HEK293 (cell line): Measurements from ENCODE around the gene ODAD4.

Source experiments
- AEBP2 ChIP-seq: fragments of 450-650 bp; formaldehyde crosslinking; IDR thresholded peaks from 2 replicates; pipeline ENCODE4 v1.5.1; 2016; ENCODE audit warnings: missing biosample characterization, missing genetic modification characterization, borderline replicate concordance
- REST ChIP-seq: fragments of 450-650 bp; formaldehyde crosslinking; IDR thresholded peaks from 2 replicates; pipeline ENCODE4 v1.5.1; 2016; ENCODE audit warnings: missing biosample characterization, missing genetic modification characterization
- ZNF610 ChIP-seq: fragments of 450-650 bp; formaldehyde crosslinking; IDR thresholded peaks from 2 replicates; pipeline ENCODE4 v1.5.1; 2016; ENCODE audit warnings: missing biosample characterization, missing genetic modification characterization, borderline replicate concordance

GRCh38 chr17:41907633-41908539 is 22.5 kb upstream of the ODAD4 start:
- TF ChIP-seq AEBP2 (tag by site-specific recombination) (no peak), ZNF610 (tag by site-specific recombination) (no peak), REST (tag by site-specific recombination) (no peak)
